Measurements from ENCODE around the gene SIGLEC15. TPM values are rescaled to one million over a fixed set of nuclear protein-coding genes. Genes with fewer than 3 reads are reported as not detected.

Gene SIGLEC15
- total and polyA plus RNA-seq, 4 donors = 0.17 to 0.42 (median 0.29) TPM

GRCh38 chr18:45876161-45876560, 50.7 kb downstream of the SIGLEC15 start:
- H3K9ac ChIP-seq (ENCODE audit: low read depth in 1 of 2, low read length in 2 of 2) = no peak overlapping the region

GRCh38 chr18:45877403-45877802, 51.9 kb downstream of the SIGLEC15 start:
- H3K36me3 ChIP-seq (ENCODE audit: control insufficient read depth in 4 of 4, insufficient read depth in 3 of 4, low read depth in 1 of 4, low read length in 3 of 4) = peaks cover 4 to 27% (median 18%) of the 10 kb centered on the region in 4 donors
- TF ChIP-seq RAD21 (IDR thresholded peaks at IDR 0.05) = no peak
- no peak for TF ChIP-seq EGR1 (IDR thresholded peaks at IDR 0.05; ENCODE audit: low read depth in 2 of 2)
- TF ChIP-seq ATF3 (IDR thresholded peaks at IDR 0.05) = no peak
- TF ChIP-seq ZBTB33 (IDR thresholded peaks at IDR 0.05) = no peak
- no peak for TF ChIP-seq RXRA (IDR thresholded peaks at IDR 0.05)
- TF ChIP-seq SP1 (IDR thresholded peaks at IDR 0.05) = no peak
- TF ChIP-seq TAF1 (conservative IDR thresholded peaks at IDR 0.05) = no peak

More at GRCh38 chr18:45876161-45876560, 50.7 kb downstream of the SIGLEC15 start:
- TF ChIP-seq MAX (IDR thresholded peaks at IDR 0.05) = no peak
- no peak for TF ChIP-seq RXRA (IDR thresholded peaks at IDR 0.05)
- TF ChIP-seq REST (IDR thresholded peaks at IDR 0.05) = no peak
- no peak for TF ChIP-seq CTCF (IDR thresholded peaks at IDR 0.05; ENCODE audit: low read depth, low read length, missing input control)
- TF ChIP-seq EGR1 (IDR thresholded peaks at IDR 0.05; ENCODE audit: low read depth in 2 of 2) = no peak
- no peak for TF ChIP-seq JUND (IDR thresholded peaks at IDR 0.05)
- TF ChIP-seq NR2F2 (IDR thresholded peaks at IDR 0.05) = no peak
- TF ChIP-seq GABPA (IDR thresholded peaks at IDR 0.05 in 1 of 2, conservative IDR thresholded peaks at IDR 0.05 in 1 of 2) = no peak
- no peak for TF ChIP-seq YY1 (IDR thresholded peaks at IDR 0.05)
- TF ChIP-seq FOXA1 (IDR thresholded peaks at IDR 0.05) = no peak
- Histone ChIP-seq H3K9me3 (ENCODE audit: control insufficient read depth in 4 of 4, low read length in 3 of 4) (no peaks in the 10 kb centered on the region), H3K27me3 (ENCODE audit: control insufficient read depth in 4 of 4, insufficient read depth in 4 of 4, low read length in 3 of 4) (no peaks in the 10 kb centered on the region), H3K36me3 (ENCODE audit: control insufficient read depth in 4 of 4, insufficient read depth in 3 of 4, low read depth in 1 of 4, low read length in 3 of 4) (peaks cover 4 to 21% (median 12%) of the 10 kb centered on the region in 4 donors), H3K4me3 (ENCODE audit: low read depth in 1 of 3, low read length in 3 of 3) (no peak overlapping the region), H3K27ac (ENCODE audit: low read depth in 1 of 2, low read length in 2 of 2) (no peak overlapping the region), H3K4me1 (ENCODE audit: control insufficient read depth in 4 of 4, insufficient read depth in 4 of 4, low read length in 3 of 4) (peaks cover 0 to 4% (median 1%) of the 10 kb centered on the region in 4 donors)
- 96% methylated on average over 3 of the region's 3 CpGs for WGBS
- no peak for DNase-seq (ENCODE audit: low spot score)

More at GRCh38 chr18:45877403-45877802, 51.9 kb downstream of the SIGLEC15 start:
- H3K9ac ChIP-seq (ENCODE audit: low read depth in 1 of 2, low read length in 2 of 2) = no peak overlapping the region
- H3K9me3 ChIP-seq (ENCODE audit: control insufficient read depth in 4 of 4, low read length in 3 of 4) = no peaks in the 10 kb centered on the region
- WGBS = 95% methylated on average over 3 of the region's 3 CpGs
- peaks cover 0 to 4% (median 1%) of the 10 kb centered on the region in 4 donors for H3K4me1 ChIP-seq (ENCODE audit: control insufficient read depth in 4 of 4, insufficient read depth in 4 of 4, low read length in 3 of 4)
- DNase-seq (ENCODE audit: low spot score) = no peak
- no peaks in the 10 kb centered on the region for H3K27me3 ChIP-seq (ENCODE audit: control insufficient read depth in 4 of 4, insufficient read depth in 4 of 4, low read length in 3 of 4)
- H3K4me3 ChIP-seq (ENCODE audit: low read depth in 1 of 3, low read length in 3 of 3) = no peak overlapping the region
- H3K27ac ChIP-seq (ENCODE audit: low read depth in 1 of 2, low read length in 2 of 2) = no peak overlapping the region

Data from liver (tissue), 9 donors.